Activated T-cell treated with anti-CD3 and anti-CD28 coated beads for 4 hours (primary cell): ENCODE measurements around the gene GAS7.

Experiments used
- DNase-seq: peaks from one replicate; pipeline ENCODE4 v3.0.0-alpha.2; 2020

Gene GAS7

DNA sequence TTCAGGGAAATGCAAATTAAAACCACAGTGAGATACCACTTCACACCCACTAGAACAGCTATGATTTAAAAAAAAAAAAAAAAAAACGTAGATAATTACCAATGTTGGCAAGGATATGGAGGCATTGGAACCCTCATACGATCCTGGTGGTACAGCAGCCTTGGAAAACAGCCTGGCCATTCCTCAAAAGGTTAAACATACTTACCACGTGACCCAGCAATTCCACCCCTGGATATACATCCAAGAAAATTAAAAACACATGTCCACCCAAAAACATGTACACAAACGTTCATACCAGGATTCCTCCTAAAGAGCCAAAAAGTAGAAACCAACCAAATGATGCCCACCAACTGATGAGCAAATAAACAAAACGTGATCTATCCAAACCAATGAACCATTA, 68.1 kb downstream of the GAS7 start:
- DNase-seq = no peak

DNA sequence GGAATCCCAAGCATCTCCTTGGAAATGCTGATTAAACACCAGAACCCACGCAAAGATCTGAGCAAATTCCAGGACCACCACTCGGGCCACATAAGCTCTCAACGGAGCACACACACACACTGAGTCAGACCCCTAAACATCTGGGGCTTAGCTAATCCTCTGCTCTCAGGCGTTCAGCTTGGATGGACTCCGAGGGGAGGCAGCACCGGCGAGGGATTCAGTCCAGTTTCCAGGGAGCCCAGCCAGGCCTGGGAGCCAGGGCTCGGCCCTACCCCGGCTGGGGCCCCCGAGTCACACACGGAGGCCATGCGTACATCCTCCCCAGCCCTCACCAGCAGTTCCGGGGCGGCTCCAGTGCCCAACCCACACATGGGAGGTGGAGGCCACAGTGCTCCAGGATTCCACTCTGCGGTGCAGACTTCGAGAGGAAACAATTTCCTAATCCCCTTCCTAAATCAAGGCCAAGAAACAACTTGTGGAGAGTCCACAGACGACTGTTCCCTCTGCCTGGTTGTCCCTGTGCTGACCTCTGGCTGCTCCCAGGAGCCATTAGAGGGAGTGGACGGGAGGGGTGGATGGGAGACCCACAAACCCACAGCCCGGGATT, 70.5 kb downstream of the GAS7 start:
- no peak for DNase-seq

DNA sequence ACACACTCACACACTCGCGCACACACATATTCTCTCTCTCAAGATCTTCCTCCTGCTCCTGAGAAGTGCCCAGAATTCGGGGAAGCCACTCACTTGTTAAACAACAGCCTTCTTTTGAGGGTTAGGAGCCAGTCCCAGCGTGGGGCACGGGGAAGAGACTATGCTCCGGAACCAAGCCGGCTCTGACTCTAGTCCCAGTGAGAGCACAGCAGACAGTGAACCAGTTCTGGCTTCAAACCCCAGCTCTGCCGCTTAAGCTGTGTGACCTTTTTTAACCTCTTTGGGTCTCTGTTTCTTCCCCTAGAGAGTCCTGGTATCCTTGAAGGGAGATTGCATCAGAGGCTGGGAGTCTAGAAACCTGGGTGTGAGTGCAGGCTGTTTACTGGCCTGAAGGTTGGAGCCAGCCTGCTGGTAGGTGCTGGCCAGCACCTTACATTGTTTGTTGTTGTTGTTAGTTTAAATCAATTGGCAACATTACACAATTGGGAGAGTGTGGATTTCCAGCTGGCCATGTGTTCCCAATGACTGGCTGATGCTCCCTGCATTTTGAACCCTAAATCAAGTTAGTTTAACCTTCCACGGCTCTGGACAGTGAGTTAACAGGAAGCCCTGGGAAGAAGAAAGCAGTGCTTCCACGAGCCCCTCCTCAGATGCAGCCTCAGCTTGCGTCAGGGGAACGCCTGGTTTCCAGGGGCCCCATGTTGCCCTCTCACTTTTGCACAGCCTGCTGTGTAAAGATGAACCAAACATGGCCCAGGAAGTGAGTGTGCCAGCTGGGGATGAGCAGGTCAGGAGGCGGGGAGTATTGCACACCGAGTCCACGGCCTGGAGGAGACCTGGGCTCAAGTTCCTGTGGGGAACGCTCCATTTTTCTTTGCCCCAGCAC, 71.5 kb downstream of the GAS7 start:
- DNase-seq = no peak

DNA sequence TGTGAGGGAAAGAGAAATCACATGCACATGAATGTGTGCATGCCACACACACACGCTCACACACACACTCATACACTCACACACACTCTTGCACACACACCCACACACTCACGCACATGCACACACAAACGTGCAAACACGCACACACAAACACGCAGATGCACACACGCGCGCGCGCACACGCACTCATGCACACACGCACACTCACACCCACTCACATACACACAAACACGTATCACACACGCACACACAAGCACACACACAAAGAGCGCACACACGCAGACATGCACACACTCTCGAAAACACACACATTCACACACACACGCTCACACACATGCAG, 72.2 kb downstream of the GAS7 start:
- DNase-seq = no peak

DNA sequence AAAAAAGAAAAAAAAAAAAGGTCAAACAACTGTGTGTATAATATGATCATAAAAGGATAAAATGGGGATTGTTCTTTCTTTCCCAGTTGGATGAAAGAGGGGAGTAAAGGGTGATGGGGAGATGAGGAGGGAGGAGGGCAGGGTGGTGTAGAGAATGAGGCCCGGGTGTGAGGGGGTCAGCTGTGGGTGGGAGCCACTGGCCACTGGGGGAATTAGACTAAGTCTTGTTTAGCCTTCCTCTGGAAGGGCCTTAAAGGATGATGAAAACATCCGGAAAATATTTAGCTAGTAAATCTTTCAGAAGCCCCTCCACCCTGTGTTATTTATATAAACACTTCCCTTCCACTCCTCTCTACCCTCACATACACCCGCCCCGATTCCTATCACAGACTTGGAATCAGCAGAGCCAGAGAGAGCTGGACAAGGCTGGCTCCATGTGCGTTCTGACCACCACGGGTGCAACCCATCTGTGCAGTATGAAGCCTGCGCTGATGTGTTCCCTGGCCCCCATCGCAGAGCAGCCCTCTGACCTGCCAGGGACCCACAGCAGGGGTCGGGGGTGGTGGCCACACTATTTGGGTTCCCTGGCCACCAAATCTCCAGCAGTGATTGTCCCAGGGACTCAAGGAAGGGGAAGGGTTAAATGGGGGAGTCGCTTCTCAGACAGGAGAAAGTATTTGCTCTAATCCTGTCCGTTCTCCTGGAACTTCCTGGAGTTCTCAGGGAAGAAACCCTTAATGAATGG, 72.7 kb downstream of the GAS7 start:
- DNase-seq = no peak

DNA sequence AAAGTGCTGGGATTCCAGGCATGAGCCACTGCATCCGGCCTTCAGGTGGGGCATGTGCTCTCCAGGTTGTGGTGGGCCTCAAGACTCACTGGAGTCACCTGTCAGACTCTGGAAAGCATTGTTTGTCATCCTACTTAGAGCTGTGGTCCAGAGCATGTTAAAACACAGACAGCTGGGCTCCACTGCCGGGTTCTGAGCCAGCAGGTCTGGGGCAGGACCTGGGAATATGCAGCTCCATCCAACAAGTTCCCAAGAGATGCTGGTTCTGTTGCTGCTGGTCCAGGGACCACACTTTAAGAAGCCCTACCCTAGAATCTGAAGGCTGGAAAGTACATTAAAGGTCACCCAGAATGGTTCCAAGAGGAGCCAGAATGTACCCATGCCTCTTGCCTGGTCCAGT, 75.3 kb downstream of the GAS7 start:
- no peak for DNase-seq

DNA sequence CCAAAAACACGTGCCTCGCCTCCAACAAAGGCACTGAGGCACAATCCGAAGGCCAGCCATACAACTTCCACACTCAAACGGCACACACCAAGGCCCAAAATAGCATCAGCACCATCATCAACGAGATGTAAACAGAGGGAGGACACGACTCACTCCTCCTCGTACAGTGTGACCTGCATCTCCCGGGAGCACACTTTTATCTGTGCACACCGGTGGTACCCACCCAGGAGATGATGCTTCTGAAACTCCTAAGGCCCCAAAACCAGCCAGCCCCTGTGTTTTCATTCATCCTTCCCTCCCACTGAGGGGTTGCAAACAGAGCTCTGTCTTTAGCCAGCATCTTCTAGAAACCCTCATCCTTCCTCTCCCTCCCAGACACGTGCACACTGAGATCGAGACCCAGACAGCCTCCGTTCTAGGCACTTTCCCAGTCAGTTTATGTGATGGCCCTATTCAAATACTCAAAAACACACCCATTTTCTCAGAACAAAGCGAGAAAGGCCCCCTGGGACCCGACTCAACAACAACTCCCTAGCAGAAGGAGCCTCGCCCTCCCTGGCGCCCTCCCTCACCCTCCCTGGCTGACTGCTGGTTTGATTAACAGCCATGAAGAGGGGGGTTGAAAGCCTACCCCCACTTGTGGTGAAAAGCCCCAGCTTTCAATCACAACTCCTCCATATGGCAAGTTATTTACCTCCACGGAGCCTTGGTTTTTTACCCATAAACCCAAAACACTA, 76.3 kb downstream of the GAS7 start:
- DNase-seq = no peak

DNA sequence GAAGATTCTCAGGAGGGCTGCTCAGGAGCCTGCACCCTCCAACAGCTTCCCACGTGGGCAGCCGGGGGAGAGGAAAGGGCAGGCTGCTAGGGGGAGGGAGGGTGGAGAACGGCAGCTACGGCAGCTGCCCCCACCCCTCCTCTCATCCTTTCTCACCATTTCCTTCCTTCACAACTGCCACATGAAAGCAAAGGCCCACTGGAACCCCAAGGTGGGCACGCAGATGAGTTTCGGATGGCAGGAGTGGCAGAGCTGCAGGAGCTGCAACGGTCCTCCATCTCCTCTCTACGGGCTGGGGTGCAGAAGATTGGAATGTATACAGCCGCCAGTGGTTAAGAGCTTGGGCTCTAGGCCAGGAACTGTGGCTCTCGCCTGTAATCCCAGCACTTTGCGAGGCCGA, 77.7 kb downstream of the GAS7 start:
- no peak for DNase-seq

DNA sequence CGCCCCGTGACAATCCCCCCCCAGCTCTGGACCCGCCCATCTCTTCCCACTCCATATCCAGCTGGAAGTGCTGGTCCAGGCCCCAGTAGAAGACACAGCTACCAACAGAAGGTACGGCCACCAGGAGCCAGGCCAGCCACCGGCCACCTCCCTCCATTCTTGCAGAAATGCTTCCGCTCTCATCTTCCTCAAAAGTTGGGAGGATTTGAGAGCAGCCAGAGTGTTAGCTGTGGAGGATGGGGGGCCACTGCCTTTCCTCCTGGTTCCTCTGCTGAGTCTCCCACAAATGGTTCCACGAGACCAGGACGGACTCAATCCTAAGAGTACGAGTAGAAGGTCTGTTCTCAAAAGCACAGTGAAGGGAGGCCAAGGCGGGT, 78.3 kb downstream of the GAS7 start:
- DNase-seq = no peak

DNA sequence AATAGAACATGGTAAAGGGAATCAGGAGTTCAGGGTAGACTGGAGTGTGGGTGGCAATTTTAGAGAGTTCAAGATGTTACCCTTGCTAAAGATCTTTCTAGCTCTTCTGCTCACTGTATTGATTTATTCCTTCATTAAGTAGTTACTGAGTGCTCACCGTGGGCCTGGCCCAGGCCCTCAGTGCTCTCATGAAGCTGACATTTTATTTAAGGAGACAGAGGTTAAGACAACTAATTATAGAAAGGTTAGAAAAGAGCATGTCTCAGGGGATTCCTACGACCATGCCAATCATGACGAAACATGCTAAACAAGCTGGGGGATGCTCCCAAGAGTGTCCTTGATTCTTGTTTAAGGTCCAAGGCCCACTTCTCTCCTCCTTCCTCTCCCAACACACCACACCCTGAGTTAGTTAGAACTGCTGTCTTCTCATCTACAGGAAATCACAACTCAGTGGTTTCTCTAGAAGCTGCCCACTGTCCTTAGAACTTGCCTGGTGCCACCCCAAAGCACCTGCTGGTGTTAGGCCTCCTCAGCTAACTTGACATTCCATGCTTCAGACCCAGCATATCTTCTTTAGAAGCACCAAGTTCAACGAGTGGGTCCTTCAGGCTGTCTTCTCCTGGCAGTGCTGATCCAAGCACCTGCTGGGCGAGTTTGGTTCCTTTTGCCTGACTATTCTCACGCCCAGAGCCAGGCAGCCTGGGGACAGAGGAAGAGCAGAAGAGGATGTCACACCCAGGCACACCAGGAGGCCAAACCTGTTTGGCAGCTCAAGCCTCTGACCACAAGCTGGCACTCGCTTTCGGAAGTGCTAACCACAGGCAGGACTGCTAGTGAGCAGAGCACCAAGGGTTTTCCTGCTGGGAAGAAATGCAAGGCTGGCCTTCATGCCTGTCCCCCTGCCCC, 79.0 kb downstream of the GAS7 start:
- no peak for DNase-seq

DNA sequence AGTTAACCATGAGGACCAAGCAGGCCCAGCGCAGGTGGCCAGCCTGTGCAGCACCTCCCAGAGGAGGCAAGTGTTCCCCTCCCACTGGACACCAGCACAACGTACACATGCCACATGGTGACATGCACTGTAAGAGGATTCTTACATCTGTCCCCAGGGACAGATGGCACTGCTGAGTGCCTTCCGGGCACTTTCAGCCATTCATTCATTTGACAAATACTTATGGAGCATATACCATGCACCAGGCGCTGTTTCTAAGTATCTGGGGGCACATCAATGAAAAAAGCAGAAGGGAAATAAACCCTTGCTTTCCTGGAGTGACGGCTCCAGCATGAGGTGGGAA, 79.6 kb downstream of the GAS7 start:
- no peak for DNase-seq

DNA sequence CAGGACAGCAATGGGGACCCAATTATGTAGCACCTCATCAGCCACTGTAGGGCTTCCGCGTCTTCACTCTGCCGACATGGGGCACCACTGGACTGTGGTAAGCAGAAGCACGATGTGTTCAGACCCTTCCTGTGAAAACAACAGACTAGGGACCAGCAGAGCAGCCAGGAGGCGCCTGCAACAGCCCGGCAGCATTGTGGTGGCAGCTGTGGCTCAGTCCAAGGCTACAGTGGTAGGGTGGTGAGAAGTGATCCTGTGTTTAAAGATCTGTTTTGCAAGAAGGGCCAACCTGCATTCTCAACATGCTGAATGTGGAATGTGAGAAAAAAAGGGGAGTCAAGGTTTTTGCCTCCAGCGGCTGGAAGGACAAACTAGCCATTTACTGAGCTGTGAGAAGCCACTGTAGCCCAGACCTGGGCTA, 80.8 kb downstream of the GAS7 start:
- no peak for DNase-seq

DNA sequence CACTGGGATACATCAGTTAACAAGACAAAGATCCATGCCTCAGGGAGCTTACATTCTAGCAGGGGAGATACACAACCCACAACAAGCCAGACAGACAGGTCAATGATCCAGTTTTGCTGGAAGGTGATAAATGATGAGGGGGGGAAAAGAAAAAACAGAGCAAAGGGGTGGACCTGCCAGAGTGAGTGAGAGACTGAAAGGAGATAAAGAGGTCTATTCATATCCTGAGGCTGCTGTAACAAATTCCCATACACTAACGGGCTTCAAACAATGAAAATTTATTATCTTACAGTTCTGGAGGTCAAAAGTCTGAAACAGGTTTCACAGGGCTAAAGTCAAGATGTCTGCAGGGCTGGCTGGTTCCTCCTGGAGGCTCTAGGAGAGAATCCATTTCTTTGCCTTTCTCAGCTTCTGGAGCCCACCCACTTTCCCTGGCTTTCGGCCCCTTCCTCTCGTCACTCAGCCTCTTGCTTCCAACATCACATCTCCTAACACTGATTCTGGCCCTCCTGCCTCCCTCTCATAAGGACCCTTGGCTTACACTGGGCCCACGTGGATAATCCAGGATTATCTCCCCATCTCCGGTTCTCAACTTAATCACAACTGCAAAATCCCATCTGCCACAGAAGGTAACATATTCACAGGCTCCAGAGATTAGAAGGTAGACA, 81.5 kb downstream of the GAS7 start:
- DNase-seq = no peak

DNA sequence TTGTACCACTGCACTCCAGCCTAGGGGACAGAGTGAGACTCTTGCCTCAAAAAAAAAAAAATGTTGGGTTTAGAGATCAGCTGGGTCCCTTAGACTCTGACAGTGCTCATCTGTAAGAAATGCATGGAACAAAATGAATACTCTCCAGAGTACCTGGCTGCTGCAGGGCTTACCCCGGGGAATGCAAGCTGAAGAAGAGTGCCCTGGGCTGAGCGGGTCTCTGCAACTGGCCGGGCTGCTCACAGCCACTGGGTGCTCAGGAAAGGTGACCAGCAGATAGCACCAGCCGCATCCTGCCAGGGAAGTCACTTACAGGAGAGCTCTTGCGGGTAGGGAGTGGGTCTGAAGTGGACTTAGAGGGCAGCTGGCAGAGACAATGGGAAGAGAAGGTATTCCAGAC, 82.1 kb downstream of the GAS7 start:
- DNase-seq = no peak

DNA sequence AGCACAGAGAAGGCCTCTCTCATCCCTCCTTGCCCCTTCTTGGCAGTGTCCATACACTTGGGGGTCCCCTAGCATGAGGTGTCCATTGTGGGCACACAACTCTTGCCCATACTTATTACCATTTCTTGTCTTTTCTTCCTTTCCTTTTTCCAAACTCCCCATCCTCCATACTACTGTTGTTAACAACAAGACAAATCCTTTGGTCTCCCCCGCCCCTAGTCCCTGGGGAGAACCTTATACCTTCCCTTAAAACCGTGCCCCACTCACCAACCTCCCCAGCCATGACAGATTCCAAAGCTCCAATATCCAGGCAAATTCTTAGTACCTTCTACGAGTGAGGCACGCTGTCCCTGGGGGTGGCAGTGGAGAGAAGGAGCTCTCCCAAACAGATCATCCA, 82.9 kb downstream of the GAS7 start:
- no peak for DNase-seq

DNA sequence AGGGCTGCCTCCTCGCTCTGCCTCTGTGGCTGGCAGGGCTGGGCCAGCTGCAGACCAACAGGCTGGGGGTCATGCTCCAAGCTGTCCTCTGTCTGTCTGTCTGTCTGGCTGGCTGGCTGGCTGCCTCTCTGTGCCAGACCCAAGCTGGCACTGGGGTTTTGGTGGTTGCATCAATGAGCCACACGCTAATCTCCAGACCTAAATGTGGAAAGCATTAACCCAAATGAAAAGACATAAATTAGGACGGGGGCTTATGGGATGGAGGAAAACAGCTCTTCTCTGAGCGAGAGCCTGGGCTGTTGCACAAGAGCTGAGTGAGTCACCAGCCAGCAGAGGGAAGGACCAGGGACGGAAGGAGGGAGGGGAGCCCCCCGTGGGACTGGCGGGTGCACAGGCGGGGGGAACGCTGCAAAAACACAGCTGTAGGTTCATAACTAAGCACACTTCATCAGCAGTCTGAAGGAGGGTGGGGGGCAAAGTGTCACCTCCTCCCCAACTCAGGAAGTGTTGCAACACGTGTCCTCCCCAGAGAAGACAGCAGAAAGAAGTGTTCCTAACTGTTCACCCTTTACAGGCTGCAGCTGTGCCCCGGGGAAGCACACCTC, 83.4 kb downstream of the GAS7 start:
- peak; percentile 37 for DNase-seq

DNA sequence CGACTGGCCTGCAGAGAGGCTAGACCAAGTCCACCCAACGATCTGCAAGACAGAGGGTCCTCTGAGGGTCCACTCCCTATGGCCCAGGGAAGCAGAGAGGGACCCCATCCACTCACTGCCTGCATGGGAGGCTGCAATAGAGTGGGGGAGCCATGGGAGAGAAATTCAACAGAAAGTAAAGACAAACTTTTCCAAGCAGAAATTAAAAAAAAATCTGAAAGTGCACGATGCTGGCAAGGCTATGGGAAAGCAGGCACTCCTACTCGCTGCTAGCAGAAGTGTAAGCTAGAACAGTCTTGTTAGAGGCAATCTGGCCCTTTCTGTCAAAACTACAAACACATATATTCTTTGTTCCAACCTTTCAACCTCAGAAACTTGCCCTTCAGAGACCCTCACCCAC, 85.4 kb downstream of the GAS7 start:
- no peak for DNase-seq

DNA sequence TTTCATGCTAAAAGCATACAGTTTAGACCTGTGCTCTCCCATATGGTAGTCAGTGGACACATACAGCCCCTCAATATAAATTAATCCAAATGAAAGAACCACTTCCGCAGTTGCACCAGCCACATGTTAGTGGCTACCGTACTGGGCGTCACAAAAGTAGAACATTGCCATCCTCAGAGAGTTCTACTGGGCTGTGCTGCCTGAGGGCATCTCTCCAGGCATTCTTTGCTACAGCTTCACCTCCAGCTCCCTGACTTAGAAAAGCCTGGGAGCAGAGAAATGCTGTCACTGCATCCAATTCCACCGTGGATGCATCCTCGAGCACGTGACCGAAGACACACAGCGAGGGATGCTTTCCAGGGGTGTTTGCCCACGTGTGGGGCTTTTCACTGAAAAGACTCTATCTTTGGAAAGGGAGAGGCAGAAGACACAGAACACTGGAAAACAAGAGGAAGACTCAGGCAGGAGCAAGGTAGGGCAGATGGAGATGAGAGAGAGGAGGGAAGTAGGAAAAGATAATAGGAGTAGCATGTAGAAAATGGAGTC, 86.4 kb downstream of the GAS7 start:
- DNase-seq = no peak

DNA sequence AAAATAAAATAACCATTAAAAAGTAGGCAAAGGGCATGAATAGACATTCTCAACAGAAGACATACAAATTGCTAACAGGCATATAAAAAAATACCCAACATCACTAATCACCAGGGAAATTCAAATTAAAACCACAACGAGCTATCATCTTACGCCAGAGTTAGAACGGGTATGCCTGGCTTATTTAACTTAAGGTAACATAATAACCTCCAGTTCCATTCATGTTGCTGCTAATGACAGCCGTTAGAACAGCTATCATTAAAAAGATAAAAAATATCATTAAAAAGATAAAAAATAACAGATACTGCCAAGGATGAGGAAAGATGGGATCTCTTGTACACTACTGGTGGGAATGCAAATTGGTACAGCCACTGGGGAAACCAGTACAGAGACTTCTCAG, 89.3 kb downstream of the GAS7 start:
- DNase-seq = no peak

DNA sequence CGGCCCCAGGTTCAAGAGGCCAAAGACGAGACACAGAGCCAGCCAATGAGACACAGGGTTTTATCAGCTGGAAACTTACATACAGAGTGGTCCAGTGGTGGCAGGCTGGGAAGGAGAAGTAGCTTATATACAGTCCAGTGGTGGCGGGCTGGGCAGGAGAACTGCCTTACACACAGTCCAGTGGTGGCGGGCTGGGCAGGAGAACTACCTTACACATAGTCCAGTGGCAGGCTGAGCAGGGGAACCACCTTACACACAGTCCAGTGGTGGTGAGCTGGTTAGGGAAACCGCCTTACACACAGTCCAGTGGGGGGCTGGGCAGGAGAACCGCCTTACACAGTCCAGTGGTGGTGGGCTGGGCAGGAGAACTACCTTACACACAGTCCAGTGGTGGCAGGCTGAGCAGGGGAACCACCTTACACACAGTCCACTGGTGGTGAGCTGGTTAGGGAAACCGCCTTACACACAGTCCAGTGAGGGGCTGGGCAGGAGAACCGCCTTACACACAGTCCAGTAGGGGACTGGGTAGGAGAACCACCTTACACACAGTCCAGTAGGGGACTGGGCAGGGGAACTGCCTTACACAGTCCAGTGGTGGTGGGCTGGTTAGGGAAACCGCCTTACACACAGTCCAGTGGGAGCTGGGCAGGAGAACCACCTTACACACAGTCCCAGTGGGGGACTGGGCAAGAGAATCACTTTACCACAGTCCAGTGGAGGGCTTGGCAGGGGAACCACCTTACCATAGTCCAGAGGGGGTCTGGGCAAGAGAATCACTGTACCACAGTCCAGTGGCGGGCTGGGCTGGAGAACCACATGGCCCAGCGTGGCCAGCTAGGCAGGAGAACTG, 90.9 kb downstream of the GAS7 start:
- no peak for DNase-seq
